H54 (cell line): Measurements from ENCODE around the gene AUTS2.

ENCODE experiments used
- DNase-seq: peaks from one replicate; pipeline ENCODE4 v3.0.0; 2011; ENCODE audit warnings: low spot score, mixed read lengths; ENCODE audit not compliant: insufficient read length
- FAIRE-seq: peaks from 3 replicates; lab custom pipeline; 2011; peaks lifted over from hg19 to GRCh38; lab: Jason Lieb, UNC
- POLR2A ChIP-seq: IDR thresholded peaks from 2 replicates; pipeline ENCODE4 v1.6.1; 2011; ENCODE audit warnings: low read depth, mild to moderate bottlenecking, low read length

Gene AUTS2

DNA sequence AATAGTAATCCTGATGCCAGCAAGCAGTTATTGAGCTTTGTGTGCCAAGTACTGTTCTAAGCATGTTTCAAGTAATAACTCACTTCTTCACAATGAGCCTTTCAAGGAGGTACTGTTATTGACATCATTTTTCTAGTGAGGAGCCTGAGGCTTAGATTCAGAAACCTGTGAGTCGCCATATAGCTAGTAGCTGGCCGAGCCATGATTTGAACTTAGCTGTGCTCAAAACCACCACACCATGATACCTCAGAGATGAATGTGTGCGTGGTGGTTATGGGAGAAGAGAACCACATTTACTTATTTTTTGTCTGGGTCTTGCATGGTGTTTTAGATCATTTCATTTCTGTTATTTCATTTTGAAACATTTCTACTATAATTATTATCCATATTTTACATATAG is 578.9 kb downstream of the AUTS2 start:
- TF ChIP-seq POLR2A: no peak
- DNase-seq (no peak), FAIRE-seq (peak; percentile 48)

DNA sequence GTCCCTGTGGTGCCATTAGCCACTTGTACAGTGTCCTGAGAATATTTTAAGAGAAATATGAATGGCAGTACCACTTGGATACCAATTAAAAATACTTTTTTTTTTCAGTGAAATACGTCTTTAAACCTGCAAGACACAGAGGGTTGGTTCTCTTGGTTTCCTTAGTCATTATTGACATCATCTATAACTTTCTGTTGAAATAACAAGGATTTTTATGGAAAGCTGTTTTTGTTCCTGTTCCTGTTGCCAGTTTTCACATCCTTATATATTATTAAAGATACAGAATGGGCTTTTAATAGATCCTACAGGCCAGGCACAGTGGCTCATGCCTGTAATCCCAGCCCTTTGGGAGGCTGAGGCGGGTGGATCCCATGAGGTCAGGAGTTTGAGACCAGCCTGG is 579.9 kb downstream of the AUTS2 start:
- FAIRE-seq (no peak), DNase-seq (no peak)
- TF ChIP-seq POLR2A: no peak

DNA sequence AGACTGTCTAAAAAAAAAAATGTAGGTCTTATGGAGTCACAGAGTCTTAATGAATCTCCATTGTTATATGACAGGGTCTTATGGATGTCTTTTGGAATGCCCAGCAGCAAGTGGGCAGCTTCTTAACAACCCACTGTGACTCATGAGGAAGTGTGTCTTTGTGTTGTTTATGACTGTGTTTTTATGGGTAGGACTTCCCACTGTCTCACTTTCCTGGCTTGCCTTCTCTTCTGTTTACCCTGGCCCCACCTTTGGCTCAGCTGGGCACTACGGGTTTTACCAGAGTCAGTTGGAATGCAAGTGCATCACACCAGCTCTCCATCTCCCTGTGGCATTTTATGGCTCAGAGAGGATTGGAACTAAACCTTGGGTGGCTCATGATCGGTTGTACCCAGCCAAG is 580.5 kb downstream of the AUTS2 start:
- DNase-seq: peak; percentile 59
- FAIRE-seq: peak; percentile 98
- TF ChIP-seq POLR2A: no peak

DNA sequence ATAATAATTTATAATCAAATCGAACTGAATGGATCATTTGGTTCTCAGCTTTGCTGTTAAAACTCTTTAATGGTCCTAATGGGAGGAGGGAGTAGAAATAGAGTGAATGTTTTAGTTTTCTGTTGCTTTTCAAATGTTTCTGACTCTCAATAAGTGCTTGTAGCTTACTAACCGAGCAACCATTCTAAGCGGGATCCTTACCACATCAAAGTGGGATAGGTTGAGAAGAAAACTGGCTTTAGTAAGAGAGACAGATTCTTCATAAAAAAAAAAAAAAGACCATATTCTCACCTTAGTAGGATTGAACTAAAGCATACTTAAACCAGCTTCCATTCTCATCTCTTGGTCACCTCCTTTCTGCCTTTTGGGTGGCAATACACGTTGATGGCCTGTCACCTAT is 584.2 kb downstream of the AUTS2 start:
- DNase-seq (no peak), FAIRE-seq (no peak)
- TF ChIP-seq POLR2A: no peak

DNA sequence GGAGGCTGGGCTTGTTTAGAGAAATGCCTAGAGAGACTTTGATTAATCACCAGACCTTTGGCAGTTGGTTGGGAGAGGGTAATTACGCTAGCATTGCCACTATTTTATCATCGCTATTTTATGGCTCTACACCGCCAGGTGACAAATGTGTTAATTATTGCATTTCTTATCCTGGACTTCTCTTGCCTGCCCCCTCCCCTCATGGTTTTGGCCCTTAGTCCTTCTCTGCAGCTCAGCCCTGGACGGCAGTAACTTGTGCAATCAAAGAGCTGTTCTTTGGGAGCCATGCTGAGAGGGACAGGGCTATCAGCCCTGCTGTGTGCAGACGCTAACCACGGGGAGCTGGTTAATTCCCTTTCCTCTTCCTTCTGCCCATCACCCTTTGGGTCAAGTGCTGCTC is 585.0 kb downstream of the AUTS2 start:
- no peak for TF ChIP-seq POLR2A
- FAIRE-seq (no peak), DNase-seq (no peak)

DNA sequence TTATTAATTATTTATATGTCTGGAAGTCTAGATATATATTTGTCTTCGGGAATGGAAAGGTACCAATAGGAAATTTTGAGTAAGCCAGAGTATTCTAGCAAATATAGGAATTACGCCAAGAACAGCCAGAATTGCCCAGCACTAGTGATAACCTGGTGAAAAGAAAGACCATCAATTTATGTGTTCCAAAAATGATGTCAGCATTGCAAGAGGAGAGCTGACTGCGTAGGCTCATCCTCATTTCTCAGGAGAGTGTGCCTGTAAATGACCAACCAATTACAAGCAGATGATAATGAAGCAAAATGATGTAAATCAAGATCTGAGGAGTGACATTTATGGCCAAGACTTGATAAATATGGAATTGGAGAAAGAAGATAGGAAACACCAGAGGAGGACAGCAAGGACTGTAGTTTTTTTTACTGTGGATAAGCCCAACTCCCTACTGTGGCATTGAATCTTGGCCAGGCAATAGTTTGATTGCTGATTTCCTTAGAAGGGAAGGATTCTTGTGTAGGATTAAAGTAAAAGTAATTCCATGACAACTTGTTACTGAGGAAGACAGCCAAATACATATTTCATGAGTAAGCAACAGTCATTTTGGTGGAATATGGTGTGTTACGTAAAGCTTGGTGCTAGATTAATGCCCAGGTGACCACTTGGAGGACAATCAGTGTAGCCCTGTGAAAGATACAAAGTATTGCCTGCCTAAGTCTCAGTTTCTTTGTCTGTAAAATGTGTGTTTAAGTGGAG is 590.8 kb downstream of the AUTS2 start:
- no peak for TF ChIP-seq POLR2A

DNA sequence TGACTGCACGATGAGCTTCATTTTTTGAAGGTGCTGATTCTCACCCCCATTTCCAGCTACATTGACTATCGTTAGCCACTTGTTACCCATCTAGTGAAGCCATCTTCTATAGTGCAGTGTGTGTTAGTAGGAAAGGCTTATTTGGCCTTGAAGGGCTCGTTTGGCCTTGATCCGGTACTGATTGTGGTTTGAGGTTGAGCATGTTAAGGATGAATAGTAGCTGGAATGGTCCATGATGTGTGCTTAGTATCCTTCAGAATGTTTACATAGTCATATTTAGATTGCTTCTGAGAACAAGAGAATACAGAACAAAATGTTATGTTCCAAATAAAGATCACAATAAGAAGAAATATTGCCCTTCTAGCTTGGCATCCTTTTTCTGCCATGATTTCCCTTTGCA is 591.5 kb downstream of the AUTS2 start:
- DNase-seq: no peak
- no peak for FAIRE-seq
- no peak for TF ChIP-seq POLR2A

More for the DNA sequence above, 590.8 kb downstream of the AUTS2 start:
- DNase-seq (no peak), FAIRE-seq (peak; percentile 55)

DNA sequence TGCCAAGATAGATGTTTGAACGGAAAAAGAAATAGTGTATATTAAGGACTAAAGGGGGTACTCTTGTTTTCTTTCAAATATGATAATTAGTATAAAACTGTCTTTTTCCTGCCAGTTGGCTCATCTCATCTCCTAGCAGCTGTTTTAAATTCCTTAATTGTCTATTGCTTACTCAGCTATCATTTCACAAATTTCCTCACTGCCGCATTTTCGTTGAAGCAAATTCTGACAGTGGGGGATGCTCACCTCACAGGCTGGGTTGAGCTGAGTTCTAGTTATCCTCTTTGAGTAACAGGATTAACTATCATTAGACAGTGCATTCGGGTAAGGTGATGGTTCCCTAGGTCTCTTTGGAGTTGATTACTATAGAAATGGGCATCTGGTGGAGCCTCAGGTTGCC is 592.0 kb downstream of the AUTS2 start:
- DNase-seq: no peak
- FAIRE-seq: no peak
- no peak for TF ChIP-seq POLR2A

DNA sequence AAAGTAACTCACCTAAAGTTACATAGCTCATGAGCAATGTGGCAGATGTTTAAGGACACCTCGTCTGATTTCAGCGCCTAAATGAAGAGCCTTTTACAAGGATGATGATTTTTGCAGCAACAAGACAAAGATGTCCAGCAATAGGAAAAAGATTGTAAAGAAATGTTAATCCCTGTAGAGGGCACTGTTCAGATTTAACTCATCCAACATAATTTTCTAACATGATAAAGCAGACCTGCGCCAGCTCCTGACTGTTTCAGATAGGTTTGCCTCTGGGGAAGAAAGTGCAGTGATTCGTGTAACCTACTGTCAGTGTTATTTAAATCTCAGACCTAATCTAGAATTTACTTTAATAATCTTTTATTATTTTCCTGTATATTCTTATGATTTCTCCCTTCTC is 595.2 kb downstream of the AUTS2 start:
- no peak for DNase-seq
- no peak for FAIRE-seq

DNA sequence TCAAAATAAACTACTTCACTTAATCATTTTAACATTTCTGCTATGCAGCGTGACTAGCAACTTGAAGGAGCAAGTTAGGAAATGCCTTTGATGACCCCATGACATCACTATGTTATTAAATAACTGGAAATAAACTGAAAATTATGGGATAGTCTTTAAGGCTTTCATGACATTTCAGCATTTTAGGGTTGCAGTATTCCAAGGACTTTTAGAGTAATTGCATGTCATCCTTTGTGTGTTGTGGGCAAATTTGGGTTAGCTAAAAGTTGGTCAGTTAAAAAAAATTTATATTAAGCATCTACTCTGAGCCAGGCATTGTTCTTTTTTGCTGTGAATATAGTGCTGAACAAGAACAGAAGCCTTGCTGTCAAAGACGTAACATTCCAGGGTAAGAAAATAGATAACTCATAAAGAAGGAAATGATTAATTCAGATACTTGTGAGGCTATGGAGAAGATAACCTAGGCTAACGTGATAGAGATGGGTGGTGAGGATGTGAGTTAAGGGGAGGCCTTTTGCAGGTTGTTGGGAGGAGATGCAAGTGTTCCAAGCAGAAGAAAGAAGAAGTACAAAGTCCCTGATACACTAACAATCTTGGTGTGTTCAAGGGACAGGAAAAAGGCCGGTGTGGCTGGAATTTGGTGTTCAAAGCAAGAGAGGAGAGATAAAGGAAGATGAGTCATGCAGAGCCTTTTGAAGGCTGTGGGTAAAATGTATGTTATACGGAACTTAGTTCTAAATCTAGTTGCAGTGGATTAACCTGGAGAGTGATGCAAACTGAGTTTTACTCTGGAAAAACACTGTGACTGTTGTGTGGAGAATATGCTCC is 610.2 kb downstream of the AUTS2 start:
- FAIRE-seq: peak; percentile 93
- TF ChIP-seq POLR2A: no peak
- DNase-seq: no peak

More for the DNA sequence above, 595.2 kb downstream of the AUTS2 start:
- no peak for TF ChIP-seq POLR2A

DNA sequence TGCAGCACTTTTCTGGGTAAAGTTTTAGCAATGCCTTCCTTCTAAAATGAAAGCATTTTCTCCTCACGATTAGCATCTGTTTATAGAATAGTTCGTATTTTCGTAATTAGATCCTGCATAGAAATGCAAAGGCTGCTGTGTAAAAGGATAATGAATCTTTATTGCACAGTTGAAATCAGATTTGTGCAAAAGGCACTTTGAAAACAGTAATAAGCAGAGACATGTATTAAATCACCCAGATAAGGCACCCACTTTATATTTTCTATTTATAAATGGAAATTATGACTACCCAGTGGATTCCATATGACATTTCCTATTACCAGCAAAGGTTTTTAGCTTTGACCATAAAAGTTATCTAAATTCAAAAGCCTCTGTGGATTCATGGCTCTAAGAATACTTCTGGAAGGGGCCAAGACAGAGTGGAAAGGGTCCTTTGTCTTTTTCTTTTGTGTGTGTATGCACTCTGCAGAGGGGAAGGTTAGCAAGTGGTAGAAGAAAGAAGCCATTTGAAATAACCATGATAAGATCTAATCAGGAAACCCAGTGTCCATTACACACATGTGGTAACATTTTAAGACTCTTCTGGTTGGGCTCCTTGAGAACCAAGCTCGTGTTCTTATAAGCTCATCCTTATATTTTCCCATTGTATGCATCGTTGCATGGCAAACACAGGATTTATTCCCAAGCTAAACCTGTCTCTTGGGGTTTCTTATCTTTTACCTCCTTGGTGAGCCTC is 612.1 kb downstream of the AUTS2 start:
- DNase-seq: no peak
- TF ChIP-seq POLR2A: no peak
- FAIRE-seq: no peak

DNA sequence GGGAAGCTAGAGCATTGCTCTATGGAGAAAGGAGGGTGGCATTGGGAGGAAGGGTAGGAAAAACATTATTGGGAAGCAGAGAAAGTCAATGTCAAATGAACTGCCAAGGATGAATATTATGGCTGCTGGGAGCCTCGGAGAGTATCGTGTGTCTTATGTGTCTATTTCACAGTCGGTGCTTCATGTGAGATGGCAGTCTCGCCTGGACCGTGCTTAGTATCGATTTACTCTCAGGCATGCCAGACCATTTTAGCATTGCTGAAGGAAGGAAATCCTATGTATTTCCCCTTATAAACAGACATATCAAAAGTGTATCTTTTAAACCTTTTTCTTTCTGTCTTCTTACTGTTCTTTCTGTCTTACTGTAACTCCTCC is 612.6 kb downstream of the AUTS2 start:
- no peak for TF ChIP-seq POLR2A
- FAIRE-seq (no peak), DNase-seq (no peak)

DNA sequence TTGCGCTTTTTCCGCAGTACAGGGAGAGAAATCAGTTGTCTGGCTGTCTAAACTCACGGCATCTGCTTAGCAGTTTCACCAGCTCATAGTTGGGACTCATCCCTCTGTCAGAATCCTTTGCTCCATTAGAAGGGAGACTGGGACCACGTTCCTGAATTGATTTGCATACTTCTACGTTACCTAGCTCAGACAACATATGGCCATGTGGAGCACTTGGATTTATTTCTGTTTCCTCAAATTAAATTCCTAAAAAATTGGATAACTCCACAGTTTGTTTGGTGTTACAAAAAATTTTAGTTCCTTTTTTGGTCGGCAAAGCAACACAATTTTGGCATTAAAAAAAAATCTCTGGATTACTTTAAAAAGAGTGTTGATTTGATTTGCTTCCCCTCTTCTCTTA is 614.0 kb downstream of the AUTS2 start:
- DNase-seq: no peak
- no peak for TF ChIP-seq POLR2A
- no peak for FAIRE-seq

DNA sequence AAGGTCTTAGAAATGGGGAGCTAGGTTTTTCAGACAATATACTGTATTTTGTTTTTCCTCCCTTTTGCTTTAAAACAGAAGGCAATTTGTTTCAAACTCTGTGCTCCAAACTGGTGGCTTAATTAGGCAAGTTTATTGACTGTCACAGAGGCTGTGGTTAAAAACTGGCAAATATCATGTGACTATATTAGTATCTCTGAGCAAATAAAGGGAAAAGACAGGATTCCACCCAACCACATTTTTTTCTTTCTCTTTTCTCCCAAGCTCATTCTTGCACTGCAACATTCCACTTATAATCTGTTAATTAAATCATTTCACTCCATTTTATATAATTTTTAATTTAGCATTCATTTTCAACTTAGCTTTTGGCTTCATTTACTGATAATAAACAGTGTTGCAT is 615.8 kb downstream of the AUTS2 start:
- DNase-seq (no peak), FAIRE-seq (no peak)
- TF ChIP-seq POLR2A: no peak

DNA sequence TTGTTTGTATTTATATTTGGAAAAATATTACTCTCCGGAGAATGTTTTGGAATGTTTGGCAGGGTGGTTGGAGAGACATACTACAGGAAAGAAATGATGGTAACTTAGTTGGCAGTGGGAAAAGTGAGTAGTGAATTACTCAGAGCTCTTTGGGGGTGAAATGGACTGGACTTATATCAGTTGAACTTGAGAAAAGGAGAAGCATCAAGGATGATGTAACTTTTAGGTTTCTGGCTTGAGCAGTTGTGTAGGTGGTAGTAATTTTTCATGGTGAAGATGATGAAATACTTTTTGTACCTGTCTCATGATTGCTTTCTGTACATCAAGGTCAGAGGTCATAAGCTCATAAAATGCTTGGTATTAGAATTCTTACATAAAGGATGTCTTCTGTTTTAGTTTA is 617.2 kb downstream of the AUTS2 start:
- peak; percentile 18 for DNase-seq
- FAIRE-seq: peak; percentile 91
- no peak for TF ChIP-seq POLR2A
